GM23338 (cell line): ENCODE measurements around the gene GSN. TPM values are rescaled to one million over a fixed set of nuclear protein-coding genes. Genes with fewer than 3 reads are reported as not detected.

Experiments used
- ATAC-seq: fragments of 200-7000 bp; cut with Tn5 transposase; 3 replicates; pipeline ENCODE4 v1.9.1; 2020
- DNase-seq: peaks from one replicate; pipeline ENCODE4 v3.0.0-alpha.2; 2015; ENCODE audit warnings: low spot score
- H2AFZ ChIP-seq: fragments of 200-600 bp; sonication (generic); 2 replicates; pipeline ENCODE4 v1.8.0; 2016; ENCODE audit warnings: antibody characterized with exemption, mild to moderate bottlenecking, moderate library complexity
- H3F3A ChIP-seq: fragments of 200-600 bp; sonication (generic); replicated peaks from 2 replicates; pipeline ENCODE4 v1.8.0; 2017; ENCODE audit warnings: antibody characterized with exemption, mixed run types, low read depth
- H3K27ac ChIP-seq: fragments of 200-600 bp; sonication (generic); 2 replicates; pipeline ENCODE4 v1.6.1; 2016; ENCODE audit warnings: low read depth
- H3K27me3 ChIP-seq: fragments of 200-600 bp; sonication (generic); 2 replicates; pipeline ENCODE4 v1.8.0; 2016; ENCODE audit warnings: mild to moderate bottlenecking, mixed run types, moderate library complexity; ENCODE audit not compliant: insufficient read depth
- H3K36me3 ChIP-seq: fragments of 200-600 bp; sonication (generic); 2 replicates; pipeline ENCODE4 v1.8.0; 2016; ENCODE audit warnings: mild to moderate bottlenecking; ENCODE audit not compliant: insufficient read depth
- H3K4me1 ChIP-seq: fragments of 200-600 bp; sonication (generic); 2 replicates; pipeline ENCODE4 v1.8.0; 2016; ENCODE audit warnings: mild to moderate bottlenecking, moderate library complexity; ENCODE audit not compliant: insufficient read depth
- H3K4me2 ChIP-seq: fragments of 200-600 bp; sonication (generic); 2 replicates; pipeline ENCODE4 v1.7.1; 2017; ENCODE audit warnings: mixed run types
- H3K4me3 ChIP-seq: fragments of 200-600 bp; sonication (generic); 2 replicates; pipeline ENCODE4 v1.6.1; 2016; ENCODE audit warnings: mixed run types
- H3K79me2 ChIP-seq: fragments of 200-600 bp; sonication (generic); replicated peaks from 2 replicates; pipeline ENCODE4 v1.8.0; 2017; ENCODE audit warnings: mild to moderate bottlenecking; ENCODE audit not compliant: insufficient read depth
- H3K9me2 ChIP-seq: fragments of 200-600 bp; sonication (generic); 2 replicates; pipeline ENCODE4 v1.8.0; 2017; ENCODE audit not compliant: insufficient read depth
- H4K20me1 ChIP-seq: fragments of 200-600 bp; sonication (generic); replicated peaks from 2 replicates; pipeline ENCODE4 v1.8.0; 2017; ENCODE audit warnings: mild to moderate bottlenecking; ENCODE audit not compliant: insufficient read depth
- H3K27ac Mint-ChIP-seq: 2 replicates; pipeline ENCODE4 v1.8.0; 2020; ENCODE audit warnings: inconsistent platforms, mild to moderate bottlenecking, moderate library complexity, mixed read lengths
- H3K27me3 Mint-ChIP-seq: 3 replicates; pipeline ENCODE4 v1.8.0; 2022; ENCODE audit warnings: low read depth, mild to moderate bottlenecking, moderate library complexity, mixed read lengths, inconsistent platforms; ENCODE audit not compliant: insufficient read depth, poor library complexity
- H3K36me3 Mint-ChIP-seq: 3 replicates; pipeline ENCODE4 v1.8.0; 2021; ENCODE audit warnings: low read depth, mild to moderate bottlenecking, inconsistent platforms, moderate library complexity, mixed read lengths
- H3K4me1 Mint-ChIP-seq: 3 replicates; pipeline ENCODE4 v1.8.0; 2020; ENCODE audit warnings: mild to moderate bottlenecking, inconsistent platforms, mixed read lengths
- H3K4me3 Mint-ChIP-seq: 3 replicates; pipeline ENCODE4 v1.8.0; 2021; ENCODE audit warnings: moderate library complexity, mild to moderate bottlenecking, inconsistent platforms, mixed read lengths
- H3K9me3 Mint-ChIP-seq: 3 replicates; pipeline ENCODE4 v1.8.0; 2020; ENCODE audit warnings: moderate library complexity, mild to moderate bottlenecking, inconsistent platforms, mixed read lengths
- CREB1 ChIP-seq: fragments of 250-450 bp; sonication (Bioruptor Pico); IDR thresholded peaks from 2 replicates; pipeline ENCODE4 v1.5.0; 2020; ENCODE audit warnings: low read depth, mild to moderate bottlenecking, moderate library complexity
- EZH2 ChIP-seq: fragments of 200-600 bp; sonication (generic); IDR thresholded peaks from one replicate; pipeline ENCODE4 v1.8.0; 2017; ENCODE audit warnings: antibody characterized with exemption, mild to moderate bottlenecking, low read depth; ENCODE audit not compliant: unreplicated experiment
- EZH2phosphoT487 ChIP-seq: fragments of 200-600 bp; sonication (generic); IDR thresholded peaks from one replicate; pipeline ENCODE4 v1.8.1; 2018; ENCODE audit warnings: antibody characterized with exemption; ENCODE audit not compliant: unreplicated experiment
- JUNB ChIP-seq: IDR thresholded peaks from one replicate; pipeline ENCODE4 v1.6.1; 2016; ENCODE audit warnings: antibody characterized with exemption; ENCODE audit not compliant: unreplicated experiment
- NANOG ChIP-seq: IDR thresholded peaks from 2 replicates; pipeline ENCODE4 v1.6.1; 2016; ENCODE audit warnings: antibody characterized with exemption, borderline replicate concordance
- POLR2AphosphoS5 ChIP-seq: IDR thresholded peaks from 2 replicates; pipeline ENCODE4 v1.6.1; 2016; ENCODE audit warnings: antibody characterized with exemption, low read depth
- STAT1 ChIP-seq: IDR thresholded peaks from one replicate; pipeline ENCODE4 v1.6.1; 2016; ENCODE audit warnings: antibody characterized with exemption; ENCODE audit not compliant: unreplicated experiment
- ZNF114 ChIP-seq: fragments of 250-450 bp; sonication (Bioruptor Pico); IDR thresholded peaks from 2 replicates; pipeline ENCODE4 v1.5.0; 2020; ENCODE audit warnings: mild to moderate bottlenecking, moderate library complexity
- ZNF331 ChIP-seq: fragments of 250-450 bp; sonication (Bioruptor Pico); IDR thresholded peaks from 2 replicates; pipeline ENCODE4 v1.5.0; 2020; ENCODE audit warnings: low read depth, mild to moderate bottlenecking, moderate library complexity
- polyA plus RNA-seq: library from polyadenylated mRNA; unstranded; fragments of >200 nt; fragmentation: Nextera tagmentation; extraction: Ambion mirVana; gene quantifications from 2 replicates; pipeline ENCODE4 v1.2.1, GENCODE V29; 2016
- total RNA-seq: library from RNA; depleted of rRNA; stranded (reverse); fragments of >200 nt; shearing (Covaris generic); gene quantifications from 2 replicates; pipeline ENCODE4 v1.2.3, GENCODE V29; 2014
- TF ChIP-seq, protein P1 (sequence below), 2 experiments: fragments of 200-600 bp in 1 of 2; sonication (generic) in 1 of 2; conservative IDR thresholded peaks; 2 replicates each; pipeline versions ENCODE4 v1.5.1 to v1.6.1; 2016 to 2017; ENCODE audit warnings: antibody characterized with exemption in 2 of 2, low read depth in 2 of 2, mild to moderate bottlenecking in 2 of 2, moderate library complexity in 1 of 2
- TF ChIP-seq, protein P2 (sequence below): IDR thresholded peaks from one replicate; pipeline ENCODE4 v1.6.1; 2018; ENCODE audit warnings: antibody characterized with exemption; ENCODE audit not compliant: unreplicated experiment
- TF ChIP-seq, protein P3 (sequence below): fragments of 250-450 bp; sonication (Bioruptor Pico); IDR thresholded peaks from 2 replicates; pipeline ENCODE4 v1.5.0; 2020; ENCODE audit warnings: mild to moderate bottlenecking, moderate library complexity
- TF ChIP-seq, protein P4 (sequence below): IDR thresholded peaks from 2 replicates; pipeline ENCODE4 v1.6.1; 2016; ENCODE audit warnings: antibody characterized with exemption

Gene GSN
- total and polyA plus RNA-seq, 2 experiments from 2014 or later, result 30.2 to 85.7 TPM

DNA sequence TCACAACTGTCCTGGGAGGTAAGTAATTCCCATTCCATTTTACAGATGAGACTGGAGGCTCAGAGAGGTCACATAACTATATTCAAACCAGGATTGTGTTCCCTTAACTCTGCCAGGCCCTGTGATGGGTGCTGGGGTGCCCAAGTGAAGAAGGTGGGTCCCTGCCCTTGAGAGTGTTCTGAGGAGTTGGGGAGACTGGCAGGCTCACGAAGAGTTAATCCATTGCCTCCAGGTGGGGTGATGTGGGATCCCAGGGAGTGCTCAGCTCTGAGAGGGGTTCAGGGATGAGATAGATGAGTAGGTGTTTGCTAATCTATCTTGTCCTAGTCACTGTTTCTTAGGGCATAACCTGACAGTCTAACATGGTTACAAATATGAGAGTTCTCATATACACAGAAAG lies 36.7 kb downstream of the GSN start:
- no peak for TF ChIP-seq ZNF331 (CRISPR knock-in tag)
- no peak for TF ChIP-seq ZNF114 (CRISPR knock-in tag)
- TF ChIP-seq NANOG, result no peak
- TF ChIP-seq POLR2AphosphoS5, result no peak
- no peak for TF ChIP-seq STAT1
- TF ChIP-seq, protein P1, sequence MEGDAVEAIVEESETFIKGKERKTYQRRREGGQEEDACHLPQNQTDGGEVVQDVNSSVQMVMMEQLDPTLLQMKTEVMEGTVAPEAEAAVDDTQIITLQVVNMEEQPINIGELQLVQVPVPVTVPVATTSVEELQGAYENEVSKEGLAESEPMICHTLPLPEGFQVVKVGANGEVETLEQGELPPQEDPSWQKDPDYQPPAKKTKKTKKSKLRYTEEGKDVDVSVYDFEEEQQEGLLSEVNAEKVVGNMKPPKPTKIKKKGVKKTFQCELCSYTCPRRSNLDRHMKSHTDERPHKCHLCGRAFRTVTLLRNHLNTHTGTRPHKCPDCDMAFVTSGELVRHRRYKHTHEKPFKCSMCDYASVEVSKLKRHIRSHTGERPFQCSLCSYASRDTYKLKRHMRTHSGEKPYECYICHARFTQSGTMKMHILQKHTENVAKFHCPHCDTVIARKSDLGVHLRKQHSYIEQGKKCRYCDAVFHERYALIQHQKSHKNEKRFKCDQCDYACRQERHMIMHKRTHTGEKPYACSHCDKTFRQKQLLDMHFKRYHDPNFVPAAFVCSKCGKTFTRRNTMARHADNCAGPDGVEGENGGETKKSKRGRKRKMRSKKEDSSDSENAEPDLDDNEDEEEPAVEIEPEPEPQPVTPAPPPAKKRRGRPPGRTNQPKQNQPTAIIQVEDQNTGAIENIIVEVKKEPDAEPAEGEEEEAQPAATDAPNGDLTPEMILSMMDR (conservative IDR thresholded peaks at IDR 0.05; ENCODE audit: low read depth in 2 of 2), result no peak
- TF ChIP-seq JUNB, result no peak
- TF ChIP-seq EZH2phosphoT487, result no peak
- TF ChIP-seq, protein P2, sequence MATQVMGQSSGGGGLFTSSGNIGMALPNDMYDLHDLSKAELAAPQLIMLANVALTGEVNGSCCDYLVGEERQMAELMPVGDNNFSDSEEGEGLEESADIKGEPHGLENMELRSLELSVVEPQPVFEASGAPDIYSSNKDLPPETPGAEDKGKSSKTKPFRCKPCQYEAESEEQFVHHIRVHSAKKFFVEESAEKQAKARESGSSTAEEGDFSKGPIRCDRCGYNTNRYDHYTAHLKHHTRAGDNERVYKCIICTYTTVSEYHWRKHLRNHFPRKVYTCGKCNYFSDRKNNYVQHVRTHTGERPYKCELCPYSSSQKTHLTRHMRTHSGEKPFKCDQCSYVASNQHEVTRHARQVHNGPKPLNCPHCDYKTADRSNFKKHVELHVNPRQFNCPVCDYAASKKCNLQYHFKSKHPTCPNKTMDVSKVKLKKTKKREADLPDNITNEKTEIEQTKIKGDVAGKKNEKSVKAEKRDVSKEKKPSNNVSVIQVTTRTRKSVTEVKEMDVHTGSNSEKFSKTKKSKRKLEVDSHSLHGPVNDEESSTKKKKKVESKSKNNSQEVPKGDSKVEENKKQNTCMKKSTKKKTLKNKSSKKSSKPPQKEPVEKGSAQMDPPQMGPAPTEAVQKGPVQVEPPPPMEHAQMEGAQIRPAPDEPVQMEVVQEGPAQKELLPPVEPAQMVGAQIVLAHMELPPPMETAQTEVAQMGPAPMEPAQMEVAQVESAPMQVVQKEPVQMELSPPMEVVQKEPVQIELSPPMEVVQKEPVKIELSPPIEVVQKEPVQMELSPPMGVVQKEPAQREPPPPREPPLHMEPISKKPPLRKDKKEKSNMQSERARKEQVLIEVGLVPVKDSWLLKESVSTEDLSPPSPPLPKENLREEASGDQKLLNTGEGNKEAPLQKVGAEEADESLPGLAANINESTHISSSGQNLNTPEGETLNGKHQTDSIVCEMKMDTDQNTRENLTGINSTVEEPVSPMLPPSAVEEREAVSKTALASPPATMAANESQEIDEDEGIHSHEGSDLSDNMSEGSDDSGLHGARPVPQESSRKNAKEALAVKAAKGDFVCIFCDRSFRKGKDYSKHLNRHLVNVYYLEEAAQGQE, result no peak
- TF ChIP-seq, protein P3, sequence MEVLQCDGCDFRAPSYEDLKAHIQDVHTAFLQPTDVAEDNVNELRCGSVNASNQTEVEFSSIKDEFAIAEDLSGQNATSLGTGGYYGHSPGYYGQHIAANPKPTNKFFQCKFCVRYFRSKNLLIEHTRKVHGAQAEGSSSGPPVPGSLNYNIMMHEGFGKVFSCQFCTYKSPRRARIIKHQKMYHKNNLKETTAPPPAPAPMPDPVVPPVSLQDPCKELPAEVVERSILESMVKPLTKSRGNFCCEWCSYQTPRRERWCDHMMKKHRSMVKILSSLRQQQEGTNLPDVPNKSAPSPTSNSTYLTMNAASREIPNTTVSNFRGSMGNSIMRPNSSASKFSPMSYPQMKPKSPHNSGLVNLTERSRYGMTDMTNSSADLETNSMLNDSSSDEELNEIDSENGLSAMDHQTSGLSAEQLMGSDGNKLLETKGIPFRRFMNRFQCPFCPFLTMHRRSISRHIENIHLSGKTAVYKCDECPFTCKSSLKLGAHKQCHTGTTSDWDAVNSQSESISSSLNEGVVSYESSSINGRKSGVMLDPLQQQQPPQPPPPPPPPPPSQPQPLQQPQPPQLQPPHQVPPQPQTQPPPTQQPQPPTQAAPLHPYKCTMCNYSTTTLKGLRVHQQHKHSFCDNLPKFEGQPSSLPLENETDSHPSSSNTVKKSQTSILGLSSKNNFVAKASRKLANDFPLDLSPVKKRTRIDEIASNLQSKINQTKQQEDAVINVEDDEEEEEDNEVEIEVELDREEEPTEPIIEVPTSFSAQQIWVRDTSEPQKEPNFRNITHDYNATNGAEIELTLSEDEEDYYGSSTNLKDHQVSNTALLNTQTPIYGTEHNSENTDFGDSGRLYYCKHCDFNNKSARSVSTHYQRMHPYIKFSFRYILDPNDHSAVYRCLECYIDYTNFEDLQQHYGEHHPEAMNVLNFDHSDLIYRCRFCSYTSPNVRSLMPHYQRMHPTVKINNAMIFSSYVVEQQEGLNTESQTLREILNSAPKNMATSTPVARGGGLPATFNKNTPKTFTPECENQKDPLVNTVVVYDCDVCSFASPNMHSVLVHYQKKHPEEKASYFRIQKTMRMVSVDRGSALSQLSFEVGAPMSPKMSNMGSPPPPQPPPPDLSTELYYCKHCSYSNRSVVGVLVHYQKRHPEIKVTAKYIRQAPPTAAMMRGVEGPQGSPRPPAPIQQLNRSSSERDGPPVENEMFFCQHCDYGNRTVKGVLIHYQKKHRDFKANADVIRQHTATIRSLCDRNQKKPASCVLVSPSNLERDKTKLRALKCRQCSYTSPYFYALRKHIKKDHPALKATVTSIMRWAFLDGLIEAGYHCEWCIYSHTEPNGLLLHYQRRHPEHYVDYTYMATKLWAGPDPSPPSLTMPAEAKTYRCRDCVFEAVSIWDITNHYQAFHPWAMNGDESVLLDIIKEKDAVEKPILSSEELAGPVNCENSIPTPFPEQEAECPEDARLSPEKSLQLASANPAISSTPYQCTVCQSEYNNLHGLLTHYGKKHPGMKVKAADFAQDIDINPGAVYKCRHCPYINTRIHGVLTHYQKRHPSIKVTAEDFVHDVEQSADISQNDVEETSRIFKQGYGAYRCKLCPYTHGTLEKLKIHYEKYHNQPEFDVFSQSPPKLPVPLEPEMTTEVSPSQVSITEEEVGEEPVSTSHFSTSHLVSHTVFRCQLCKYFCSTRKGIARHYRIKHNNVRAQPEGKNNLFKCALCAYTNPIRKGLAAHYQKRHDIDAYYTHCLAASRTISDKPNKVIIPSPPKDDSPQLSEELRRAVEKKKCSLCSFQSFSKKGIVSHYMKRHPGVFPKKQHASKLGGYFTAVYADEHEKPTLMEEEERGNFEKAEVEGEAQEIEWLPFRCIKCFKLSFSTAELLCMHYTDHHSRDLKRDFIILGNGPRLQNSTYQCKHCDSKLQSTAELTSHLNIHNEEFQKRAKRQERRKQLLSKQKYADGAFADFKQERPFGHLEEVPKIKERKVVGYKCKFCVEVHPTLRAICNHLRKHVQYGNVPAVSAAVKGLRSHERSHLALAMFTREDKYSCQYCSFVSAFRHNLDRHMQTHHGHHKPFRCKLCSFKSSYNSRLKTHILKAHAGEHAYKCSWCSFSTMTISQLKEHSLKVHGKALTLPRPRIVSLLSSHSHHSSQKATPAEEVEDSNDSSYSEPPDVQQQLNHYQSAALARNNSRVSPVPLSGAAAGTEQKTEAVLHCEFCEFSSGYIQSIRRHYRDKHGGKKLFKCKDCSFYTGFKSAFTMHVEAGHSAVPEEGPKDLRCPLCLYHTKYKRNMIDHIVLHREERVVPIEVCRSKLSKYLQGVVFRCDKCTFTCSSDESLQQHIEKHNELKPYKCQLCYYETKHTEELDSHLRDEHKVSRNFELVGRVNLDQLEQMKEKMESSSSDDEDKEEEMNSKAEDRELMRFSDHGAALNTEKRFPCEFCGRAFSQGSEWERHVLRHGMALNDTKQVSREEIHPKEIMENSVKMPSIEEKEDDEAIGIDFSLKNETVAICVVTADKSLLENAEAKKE (CRISPR knock-in tag), result no peak
- TF ChIP-seq, protein P4, sequence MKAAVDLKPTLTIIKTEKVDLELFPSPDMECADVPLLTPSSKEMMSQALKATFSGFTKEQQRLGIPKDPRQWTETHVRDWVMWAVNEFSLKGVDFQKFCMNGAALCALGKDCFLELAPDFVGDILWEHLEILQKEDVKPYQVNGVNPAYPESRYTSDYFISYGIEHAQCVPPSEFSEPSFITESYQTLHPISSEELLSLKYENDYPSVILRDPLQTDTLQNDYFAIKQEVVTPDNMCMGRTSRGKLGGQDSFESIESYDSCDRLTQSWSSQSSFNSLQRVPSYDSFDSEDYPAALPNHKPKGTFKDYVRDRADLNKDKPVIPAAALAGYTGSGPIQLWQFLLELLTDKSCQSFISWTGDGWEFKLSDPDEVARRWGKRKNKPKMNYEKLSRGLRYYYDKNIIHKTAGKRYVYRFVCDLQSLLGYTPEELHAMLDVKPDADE, result no peak
- no peak for TF ChIP-seq CREB1 (CRISPR knock-in tag)
- TF ChIP-seq EZH2, result no peak
- Mint-ChIP-seq H3K36me3 (peaks cover 7% of the 10 kb centered on the region), H3K27ac (no peak overlapping the region), H3K4me1 (peaks cover 13% of the 10 kb centered on the region), H3K27me3 (peaks cover 13% of the 10 kb centered on the region), H3K9me3 (no peaks in the 10 kb centered on the region), H3K4me3 (no peak overlapping the region)
- no peaks in the 10 kb centered on the region for H4K20me1 ChIP-seq
- no peaks in the 10 kb centered on the region for H3F3A ChIP-seq
- ATAC-seq, result no peak
- H3K27ac ChIP-seq, result no peak overlapping the region
- DNase-seq, result no peak
- no peaks in the 10 kb centered on the region for H3K79me2 ChIP-seq
- H3K4me1 ChIP-seq, result peaks cover 11% of the 10 kb centered on the region
- H3K9me2 ChIP-seq, result no peaks in the 10 kb centered on the region
- H3K36me3 ChIP-seq, result no peaks in the 10 kb centered on the region
- H3K27me3 ChIP-seq, result peaks cover 22% of the 10 kb centered on the region
- H3K4me3 ChIP-seq, result no peak overlapping the region
- no peak overlapping the region for H2AFZ ChIP-seq
- no peak overlapping the region for H3K4me2 ChIP-seq
